Breast epithelium (tissue), 4 donors: ENCODE results near the gene SEMA4D. TPM values are rescaled to one million over a fixed set of nuclear protein-coding genes. Genes with fewer than 3 reads are reported as not detected.

ENCODE experiments used
- DNase-seq, 2 donors: peaks; one replicate each; pipeline ENCODE4 v3.0.0-alpha.2; 2019; ENCODE audit warnings: low spot score in 2 of 2
- H3K27ac ChIP-seq, 2 donors: fragments of 200-600 bp; sonication (generic) in 1 of 2; one replicate each; pipeline ENCODE4 v1.5.1; 2016 to 2019; ENCODE audit warnings: mild to moderate bottlenecking in 1 of 2
- H3K27me3 ChIP-seq, 2 donors: fragments of 200-600 bp; sonication (generic) in 1 of 2; one replicate each; pipeline versions ENCODE4 v1.5.1 to v1.6.0; 2017 to 2019; ENCODE audit warnings: control low read depth in 1 of 2, mild to moderate bottlenecking in 1 of 2
- H3K36me3 ChIP-seq: fragments of 200-600 bp; one replicate; pipeline ENCODE4 v1.5.1; 2019
- H3K4me1 ChIP-seq, 2 donors: fragments of 200-600 bp; sonication (generic); one replicate each; pipeline ENCODE4 v1.5.1; 2016 to 2019; ENCODE audit warnings: control low read depth in 1 of 2
- H3K4me3 ChIP-seq, 3 donors: fragments of 200-600 bp; sonication (generic); 1 replicate in 2 of 3; 2 replicates in 1 of 3; pipeline ENCODE4 v1.5.1; 2016 to 2019; ENCODE audit warnings: mild to moderate bottlenecking in 3 of 3, moderate library complexity in 2 of 3
- H3K9me3 ChIP-seq, 2 donors: fragments of 200-600 bp; sonication (generic) in 1 of 2; one replicate each; pipeline ENCODE4 v1.5.1; 2016 to 2019; ENCODE audit warnings: control low read depth in 1 of 2
- CTCF ChIP-seq, 3 donors: fragments of 450-650 bp; IDR thresholded peaks; one replicate each; pipeline ENCODE4 v1.5.1; 2016 to 2017; ENCODE audit warnings: antibody characterized with exemption in 3 of 3, mild to moderate bottlenecking in 3 of 3, moderate library complexity in 3 of 3
- POLR2A ChIP-seq: fragments of 450-650 bp; IDR thresholded peaks from one replicate; pipeline ENCODE4 v1.6.1; 2016; ENCODE audit warnings: antibody characterized with exemption, mild to moderate bottlenecking, moderate library complexity
- POLR2AphosphoS5 ChIP-seq, 3 donors: sonication (generic); formaldehyde crosslinking; IDR thresholded peaks; one replicate each; pipeline ENCODE4 v1.6.1; 2017; ENCODE audit warnings: antibody characterized with exemption in 3 of 3
- intact Hi-C: fragments of 100-400 bp; cut with DNase I; formaldehyde crosslinking; loops from one replicate; pipeline ENCODE4 v1.15.1; 2023; ENCODE audit warnings: low total_unique reads
- total RNA-seq, 3 donors: library from RNA; depleted of rRNA; stranded (reverse); fragments of >200 nt; gene quantifications; one replicate each; pipeline ENCODE4 v1.1.0, GENCODE V29; 2016

SEMA4D gene
- total RNA-seq, 3 donors from 2014 or later, result 9.9 to 24.6 (median 16.1) TPM

GRCh38 chr9:89384783-89385182, 113.1 kb downstream of the SEMA4D start:
- TF ChIP-seq POLR2A, result no peak
- TF ChIP-seq POLR2AphosphoS5 (IDR thresholded peaks at IDR 0.05), result no peak
- no peak for TF ChIP-seq CTCF (IDR thresholded peaks at IDR 0.05)
- H3K4me3 ChIP-seq, result no peak overlapping the region
- peaks cover 0 to 4% of the 10 kb centered on the region in 2 donors for H3K4me1 ChIP-seq
- H3K9me3 ChIP-seq, result no peaks in the 10 kb centered on the region
- intact Hi-C loops, result no loop called here
- H3K27me3 ChIP-seq, result no peaks in the 10 kb centered on the region
- H3K36me3 ChIP-seq, result no peaks in the 10 kb centered on the region
- no peak overlapping the region for H3K27ac ChIP-seq
- DNase-seq, result no peak

- H3K27me3 ChIP-seq, result no peaks in the 10 kb centered on the region
- H3K4me3 ChIP-seq, result no peak overlapping the region
- H3K4me1 ChIP-seq, result peaks cover 0 to 4% of the 10 kb centered on the region in 2 donors
- no peaks in the 10 kb centered on the region for H3K36me3 ChIP-seq
- no peak for TF ChIP-seq POLR2A
- TF ChIP-seq POLR2AphosphoS5 (IDR thresholded peaks at IDR 0.05), result no peak
- TF ChIP-seq CTCF (IDR thresholded peaks at IDR 0.05), result no peak
- H3K9me3 ChIP-seq, result no peaks in the 10 kb centered on the region
- H3K27ac ChIP-seq, result no peak overlapping the region
- no peak for DNase-seq
- intact Hi-C loops, result no loop called here
Measured at GRCh38 chr9:89383721-89384300, 114.1 kb downstream of the SEMA4D start.

GRCh38 chr9:89383030-89383720, 114.7 kb downstream of the SEMA4D start:
- no peaks in the 10 kb centered on the region for H3K4me1 ChIP-seq
- intact Hi-C loops, result no loop called here
- H3K9me3 ChIP-seq, result no peaks in the 10 kb centered on the region
- H3K36me3 ChIP-seq, result no peaks in the 10 kb centered on the region
- no peaks in the 10 kb centered on the region for H3K27me3 ChIP-seq
- no peak for DNase-seq
- H3K4me3 ChIP-seq, result no peak overlapping the region
- H3K27ac ChIP-seq, result no peak overlapping the region
- TF ChIP-seq CTCF (IDR thresholded peaks at IDR 0.05) (no peak), POLR2AphosphoS5 (IDR thresholded peaks at IDR 0.05) (no peak), POLR2A (no peak)

GRCh38 chr9:89382026-89382986, 115.6 kb downstream of the SEMA4D start:
- H3K4me3 ChIP-seq, result no peak overlapping the region
- intact Hi-C loops, result no loop called here
- no peak for DNase-seq
- no peaks in the 10 kb centered on the region for H3K4me1 ChIP-seq
- H3K9me3 ChIP-seq, result no peaks in the 10 kb centered on the region
- H3K27ac ChIP-seq, result no peak overlapping the region
- no peaks in the 10 kb centered on the region for H3K36me3 ChIP-seq
- H3K27me3 ChIP-seq, result no peaks in the 10 kb centered on the region
- no peak for TF ChIP-seq CTCF (IDR thresholded peaks at IDR 0.05)
- TF ChIP-seq POLR2A, result no peak
- TF ChIP-seq POLR2AphosphoS5 (IDR thresholded peaks at IDR 0.05), result no peak

- intact Hi-C loops, result no loop called here
- Histone ChIP-seq H3K9me3 (no peaks in the 10 kb centered on the region), H3K4me3 (no peak overlapping the region), H3K36me3 (no peaks in the 10 kb centered on the region), H3K4me1 (no peaks in the 10 kb centered on the region), H3K27ac (no peak overlapping the region), H3K27me3 (no peaks in the 10 kb centered on the region)
- TF ChIP-seq POLR2AphosphoS5 (IDR thresholded peaks at IDR 0.05) (no peak), POLR2A (no peak), CTCF (IDR thresholded peaks at IDR 0.05) (no peak)
- DNase-seq, result no peak
Measured at GRCh38 chr9:89381308-89381609, 116.7 kb downstream of the SEMA4D start.
